Gastrocnemius medialis (tissue), 4 donors: Measurements from ENCODE around the gene NUDT22. TPM values are rescaled to one million over a fixed set of nuclear protein-coding genes. Genes with fewer than 3 reads are reported as not detected.

Source experiments
- ATAC-seq, 2 donors: fragments of 150-250 bp; one replicate each; pipeline ENCODE4 v1.9.1; 2016
- DNase-seq, 2 donors: peaks; one replicate each; pipeline ENCODE4 v3.0.0-alpha.2; 2019
- H3K27ac ChIP-seq, 4 donors: fragments of 200-600 bp; sonication (generic); 1 replicate in 1 of 4; 2 replicates in 3 of 4; pipeline ENCODE4 v1.5.1; 2016 to 2018; ENCODE audit warnings: mild to moderate bottlenecking in 2 of 4, moderate library complexity in 1 of 4
- H3K27me3 ChIP-seq, 3 donors: fragments of 200-600 bp; sonication (generic) in 2 of 3; 1 replicate in 1 of 3; 2 replicates in 2 of 3; pipeline versions ENCODE4 v1.5.1 to v1.6.0; 2016 to 2019; ENCODE audit warnings: mild to moderate bottlenecking in 1 of 3, moderate library complexity in 1 of 3
- H3K36me3 ChIP-seq, 2 donors: fragments of 200-600 bp; sonication (generic) in 1 of 2; one replicate each; pipeline ENCODE4 v1.5.1; 2017 to 2018
- H3K4me1 ChIP-seq, 2 donors: fragments of 200-600 bp; sonication (generic) in 1 of 2; one replicate each; pipeline ENCODE4 v1.5.1; 2016 to 2017; ENCODE audit warnings: mild to moderate bottlenecking in 2 of 2
- H3K4me3 ChIP-seq, 4 donors: fragments of 200-600 bp; sonication (generic) in 3 of 4; 1 replicate in 1 of 4; 2 replicates in 3 of 4; pipeline ENCODE4 v1.5.1; 2016 to 2019; ENCODE audit warnings: mild to moderate bottlenecking in 2 of 4
- H3K9me3 ChIP-seq, 3 donors: fragments of 200-600 bp; sonication (generic) in 2 of 3; 1 replicate in 1 of 3; 2 replicates in 2 of 3; pipeline ENCODE4 v1.5.1; 2016 to 2019
- POLR2A ChIP-seq, 2 donors: fragments of 450-650 bp; IDR thresholded peaks; one replicate each; pipeline ENCODE4 v1.6.1; 2017; ENCODE audit warnings: antibody characterized with exemption in 2 of 2, mild to moderate bottlenecking in 2 of 2, moderate library complexity in 2 of 2
- in situ Hi-C, 4 donors: fragments of 200-750 bp; cut with MboI; loops; one replicate each; pipeline versions ENCODE4 v1.15.0 to v1.8.0; 2017; ENCODE audit warnings: low sequenced_read_pairs in 4 of 4
- intact Hi-C: fragments of 100-400 bp; cut with DNase I; formaldehyde crosslinking; loops from one replicate; pipeline ENCODE4 v1.15.1; 2023; ENCODE audit warnings: low total_unique reads
- total RNA-seq, 4 donors: library from RNA; depleted of rRNA; stranded (reverse); fragments of >200 nt; gene quantifications; one replicate each; pipeline versions ENCODE4 v1.1.0 to v1.2.3, GENCODE V29; 2016
- TF ChIP-seq, protein P1 (sequence below), 5 experiments: fragments of 450-650 bp in 3 of 5; fragments of 200-600 bp in 2 of 5; sonication (generic) in 2 of 5; IDR thresholded peaks in 4 of 5; conservative IDR thresholded peaks in 1 of 5; 1 replicate in 4 of 5; 2 replicates in 1 of 5; pipeline ENCODE4 v1.5.1; 2016 to 2019; ENCODE audit warnings: antibody characterized with exemption in 5 of 5, mild to moderate bottlenecking in 3 of 5, moderate library complexity in 3 of 5

The NUDT22 gene
- total RNA-seq, 4 donors from 2014 or later: 32.3 to 70.7 (median 53.4) TPM

DNA sequence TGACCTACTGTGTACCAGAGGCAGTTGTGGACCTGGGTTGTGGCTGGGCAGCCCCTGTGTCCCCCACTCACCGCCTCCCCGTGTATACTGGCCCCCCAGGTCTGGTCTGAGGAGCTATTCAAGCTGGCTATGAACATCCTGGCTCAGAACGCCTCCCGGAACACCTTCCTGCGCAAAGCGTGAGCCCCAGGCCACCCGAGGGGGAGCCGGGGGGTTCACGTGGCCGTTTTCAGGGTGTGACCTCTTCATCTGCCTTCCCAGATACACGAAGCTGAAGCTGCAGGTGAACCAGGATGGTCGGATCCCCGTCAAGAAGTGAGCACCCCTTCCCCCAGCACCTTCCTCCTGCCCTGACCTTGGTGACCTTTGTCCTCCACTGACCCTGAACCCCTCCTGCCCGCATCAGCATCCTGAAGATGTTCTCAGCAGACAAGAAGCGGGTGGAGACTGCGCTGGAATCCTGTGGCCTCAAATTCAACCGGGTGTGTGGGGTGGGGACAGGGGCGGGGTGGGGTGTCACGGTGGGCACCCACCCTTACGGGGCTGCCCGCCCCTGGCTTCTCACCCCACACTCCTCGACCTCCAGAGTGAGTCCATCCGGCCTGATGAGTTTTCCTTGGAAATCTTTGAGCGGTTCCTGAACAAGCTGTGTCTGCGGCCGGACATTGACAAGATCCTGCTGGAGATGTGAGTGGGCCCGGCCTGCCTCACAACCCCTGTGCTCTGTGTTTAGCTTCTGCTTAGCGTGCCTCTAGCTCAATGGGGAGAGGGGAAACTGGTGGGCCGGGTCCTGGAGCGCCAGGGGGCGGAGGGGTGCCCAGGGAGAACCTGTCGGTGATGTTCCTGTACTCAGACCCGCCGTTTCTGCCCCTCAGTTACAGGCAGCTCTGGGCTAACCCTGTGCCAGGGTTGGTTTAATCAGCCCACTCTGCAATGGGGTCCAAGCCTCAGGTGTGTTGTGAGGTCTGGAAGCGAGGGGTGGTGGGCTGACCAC lies 29.4 kb downstream of the NUDT22 start:
- Histone ChIP-seq H3K36me3 (peaks cover 0 to 33% of the 10 kb centered on the region in 2 donors), H3K4me3 (no peak overlapping the region), H3K27me3 (no peaks in the 10 kb centered on the region), H3K4me1 (peaks cover 30 to 31% of the 10 kb centered on the region in 2 donors), H3K9me3 (no peaks in the 10 kb centered on the region), H3K27ac (no peak overlapping the region)
- ATAC-seq (no peak), DNase-seq (no peak)
- intact Hi-C loops (no loop called here), in situ Hi-C loops (no loop called here)
- no peak for TF ChIP-seq POLR2A (IDR thresholded peaks at IDR 0.05)
- TF ChIP-seq, protein P1, sequence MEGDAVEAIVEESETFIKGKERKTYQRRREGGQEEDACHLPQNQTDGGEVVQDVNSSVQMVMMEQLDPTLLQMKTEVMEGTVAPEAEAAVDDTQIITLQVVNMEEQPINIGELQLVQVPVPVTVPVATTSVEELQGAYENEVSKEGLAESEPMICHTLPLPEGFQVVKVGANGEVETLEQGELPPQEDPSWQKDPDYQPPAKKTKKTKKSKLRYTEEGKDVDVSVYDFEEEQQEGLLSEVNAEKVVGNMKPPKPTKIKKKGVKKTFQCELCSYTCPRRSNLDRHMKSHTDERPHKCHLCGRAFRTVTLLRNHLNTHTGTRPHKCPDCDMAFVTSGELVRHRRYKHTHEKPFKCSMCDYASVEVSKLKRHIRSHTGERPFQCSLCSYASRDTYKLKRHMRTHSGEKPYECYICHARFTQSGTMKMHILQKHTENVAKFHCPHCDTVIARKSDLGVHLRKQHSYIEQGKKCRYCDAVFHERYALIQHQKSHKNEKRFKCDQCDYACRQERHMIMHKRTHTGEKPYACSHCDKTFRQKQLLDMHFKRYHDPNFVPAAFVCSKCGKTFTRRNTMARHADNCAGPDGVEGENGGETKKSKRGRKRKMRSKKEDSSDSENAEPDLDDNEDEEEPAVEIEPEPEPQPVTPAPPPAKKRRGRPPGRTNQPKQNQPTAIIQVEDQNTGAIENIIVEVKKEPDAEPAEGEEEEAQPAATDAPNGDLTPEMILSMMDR (IDR thresholded peaks at IDR 0.05 in 4 of 5, conservative IDR thresholded peaks at IDR 0.05 in 1 of 5): no peak

DNA sequence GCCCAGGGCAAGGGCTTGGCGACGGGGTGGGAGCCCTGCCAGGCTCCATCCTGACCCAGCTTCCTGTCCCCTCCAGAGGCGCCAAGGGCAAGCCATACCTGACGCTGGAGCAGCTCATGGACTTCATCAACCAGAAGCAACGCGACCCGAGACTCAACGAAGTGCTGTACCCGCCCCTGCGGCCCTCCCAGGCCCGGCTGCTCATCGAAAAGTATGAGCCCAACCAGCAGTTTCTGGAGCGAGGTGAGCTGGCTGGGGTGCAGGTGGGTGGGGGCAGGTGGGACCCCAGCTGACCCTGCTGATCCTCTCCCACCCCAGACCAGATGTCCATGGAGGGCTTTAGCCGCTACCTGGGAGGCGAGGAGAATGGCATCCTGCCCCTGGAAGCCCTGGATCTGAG lies 30.2 kb downstream of the NUDT22 start:
- DNase-seq (no peak), ATAC-seq (no peak)
- peaks cover 24 to 25% of the 10 kb centered on the region in 2 donors for H3K4me1 ChIP-seq
- H3K27ac ChIP-seq: no peak overlapping the region
- intact Hi-C loops: no loop called here
- in situ Hi-C loops: no loop called here
- H3K36me3 ChIP-seq: peaks cover 0 to 33% of the 10 kb centered on the region in 2 donors
- no peak overlapping the region for H3K4me3 ChIP-seq
- no peaks in the 10 kb centered on the region for H3K27me3 ChIP-seq
- H3K9me3 ChIP-seq: no peaks in the 10 kb centered on the region
- TF ChIP-seq POLR2A (IDR thresholded peaks at IDR 0.05): no peak
- TF ChIP-seq, protein P1 (IDR thresholded peaks at IDR 0.05 in 4 of 5, conservative IDR thresholded peaks at IDR 0.05 in 1 of 5): no peak

DNA sequence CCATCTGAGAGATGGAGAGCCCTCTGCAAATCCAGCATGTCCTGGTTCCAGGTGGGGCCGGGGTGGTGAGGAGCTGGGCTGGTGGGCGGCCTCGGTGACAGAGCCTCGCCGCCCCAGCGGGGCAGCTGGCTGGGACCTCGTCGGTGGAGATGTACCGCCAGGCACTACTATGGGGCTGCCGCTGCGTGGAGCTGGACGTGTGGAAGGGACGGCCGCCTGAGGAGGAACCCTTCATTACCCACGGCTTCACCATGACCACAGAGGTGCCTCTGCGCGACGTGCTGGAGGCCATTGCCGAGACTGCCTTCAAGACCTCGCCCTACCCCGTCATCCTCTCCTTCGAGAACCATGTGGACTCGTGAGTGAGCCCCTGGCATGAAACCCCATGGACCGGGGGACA lies 32.3 kb downstream of the NUDT22 start:
- ATAC-seq: no peak
- intact Hi-C loops: no loop called here
- no peak for TF ChIP-seq POLR2A (IDR thresholded peaks at IDR 0.05)
- TF ChIP-seq, protein P1 (IDR thresholded peaks at IDR 0.05 in 4 of 5, conservative IDR thresholded peaks at IDR 0.05 in 1 of 5): no peak
- Histone ChIP-seq H3K27me3 (no peaks in the 10 kb centered on the region), H3K4me3 (no peak overlapping the region), H3K4me1 (peaks cover 6 to 11% of the 10 kb centered on the region in 2 donors), H3K9me3 (no peaks in the 10 kb centered on the region), H3K36me3 (peaks cover 0 to 42% of the 10 kb centered on the region in 2 donors), H3K27ac (no peak overlapping the region)
- no peak for DNase-seq
- in situ Hi-C loops: no loop called here

GRCh38 chr11:64258946-64259532 lies 33.0 kb downstream of the NUDT22 start:
- H3K27me3 ChIP-seq: no peaks in the 10 kb centered on the region
- H3K4me1 ChIP-seq: peaks cover 0 to 4% of the 10 kb centered on the region in 2 donors
- ATAC-seq (no peak), DNase-seq (no peak)
- H3K4me3 ChIP-seq: no peak overlapping the region
- H3K9me3 ChIP-seq: no peaks in the 10 kb centered on the region
- in situ Hi-C loops (no loop called here), intact Hi-C loops (no loop called here)
- no peak overlapping the region for H3K27ac ChIP-seq
- TF ChIP-seq, protein P1 (IDR thresholded peaks at IDR 0.05 in 4 of 5, conservative IDR thresholded peaks at IDR 0.05 in 1 of 5): no peak
- TF ChIP-seq POLR2A (IDR thresholded peaks at IDR 0.05): no peak
- H3K36me3 ChIP-seq: peaks cover 0 to 44% of the 10 kb centered on the region in 2 donors
